ENCODE data around the gene GNPTG. TPM values are rescaled to one million over a fixed set of nuclear protein-coding genes. Genes with fewer than 3 reads are reported as not detected.

The GNPTG gene
- polyA plus RNA-seq, 1 of the 3 experiments (the other 2 are of a cell fraction), result 113 TPM

DNA sequence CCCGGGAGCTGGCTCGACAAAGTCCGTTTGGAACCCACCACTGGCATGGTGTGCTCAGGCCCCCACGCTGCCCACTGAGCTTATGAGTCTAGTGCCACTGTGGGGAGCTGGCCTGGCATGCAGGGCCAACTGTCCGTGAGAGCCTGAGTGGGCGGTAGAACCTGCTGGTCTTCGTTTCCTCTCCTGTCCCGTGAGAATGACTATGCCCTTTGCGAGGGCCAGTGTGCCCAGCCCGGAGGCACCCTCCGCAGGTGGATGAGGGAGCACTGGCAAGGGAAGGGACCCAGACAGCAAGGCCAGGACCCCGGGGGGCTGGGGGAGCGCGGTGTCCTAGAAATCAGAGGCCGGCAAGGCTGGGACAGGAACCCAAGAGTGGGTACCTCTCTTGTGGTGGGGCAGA lies 15.1 kb upstream of the GNPTG start:
- Histone ChIP-seq H3K9me3 (no peaks in the 10 kb centered on the region), H3K27me3 (ENCODE audit: insufficient read depth) (peaks cover 65% of the 10 kb centered on the region), H3K27ac (ENCODE audit: low read depth in 2 of 2, low read length in 1 of 2) (no peak overlapping the region), H2AFZ (ENCODE audit: low read depth) (no peak overlapping the region), H3K4me2 (no peak overlapping the region), H3K9me2 (no peaks in the 10 kb centered on the region), H3K4me3 (ENCODE audit: low read depth in 2 of 2, low read length in 1 of 2) (no peak overlapping the region), H3K4me1 (ENCODE audit: control insufficient read depth in 1 of 2, insufficient read depth in 2 of 2, low read depth in 1 of 2, low read length in 1 of 2) (peaks cover 0 to 21% of the 10 kb centered on the region in 2 experiments; a peak in 1 of 4 replicates), H4K20me1 (ENCODE audit: insufficient read depth) (0 out of 2 replicates have a peak, but pooled peaks cover 7% of the 10 kb centered on the region), H3K9ac (no peak overlapping the region), H3K36me3 (replicated peaks in 1 of 2; ENCODE audit: control insufficient read depth in 1 of 2, insufficient read depth in 2 of 2, low read length in 1 of 2) (no peaks in the 10 kb centered on the region), H3K79me2 (ENCODE audit: insufficient read depth) (no peaks in the 10 kb centered on the region), H3F3A (replicated peaks; ENCODE audit: insufficient read depth) (no peaks in the 10 kb centered on the region)
- POLR2A ChIA-PET, result interaction anchor here (0.8 kb wide), 1 partner anchor 9 kb away, joined by 3 read pairs; no protein-coding TSS in a partner anchor
- no peak for DNase-seq
- 46% methylated on average over 6 of the region's 15 CpGs for WGBS (ENCODE audit: low lambda C conversion rate)
- CTCF ChIA-PET, result interaction anchor here (1.1 to 3.3 kb wide), 6 partner anchors 10 to 70 kb away, joined by 3 to 14 read pairs (median 6); no protein-coding TSS in a partner anchor
- TF ChIP-seq USF2 (IDR thresholded peaks at IDR 0.05; ENCODE audit: borderline replicate concordance, low read depth, low read length), result no peak
- TF ChIP-seq, protein P1, sequence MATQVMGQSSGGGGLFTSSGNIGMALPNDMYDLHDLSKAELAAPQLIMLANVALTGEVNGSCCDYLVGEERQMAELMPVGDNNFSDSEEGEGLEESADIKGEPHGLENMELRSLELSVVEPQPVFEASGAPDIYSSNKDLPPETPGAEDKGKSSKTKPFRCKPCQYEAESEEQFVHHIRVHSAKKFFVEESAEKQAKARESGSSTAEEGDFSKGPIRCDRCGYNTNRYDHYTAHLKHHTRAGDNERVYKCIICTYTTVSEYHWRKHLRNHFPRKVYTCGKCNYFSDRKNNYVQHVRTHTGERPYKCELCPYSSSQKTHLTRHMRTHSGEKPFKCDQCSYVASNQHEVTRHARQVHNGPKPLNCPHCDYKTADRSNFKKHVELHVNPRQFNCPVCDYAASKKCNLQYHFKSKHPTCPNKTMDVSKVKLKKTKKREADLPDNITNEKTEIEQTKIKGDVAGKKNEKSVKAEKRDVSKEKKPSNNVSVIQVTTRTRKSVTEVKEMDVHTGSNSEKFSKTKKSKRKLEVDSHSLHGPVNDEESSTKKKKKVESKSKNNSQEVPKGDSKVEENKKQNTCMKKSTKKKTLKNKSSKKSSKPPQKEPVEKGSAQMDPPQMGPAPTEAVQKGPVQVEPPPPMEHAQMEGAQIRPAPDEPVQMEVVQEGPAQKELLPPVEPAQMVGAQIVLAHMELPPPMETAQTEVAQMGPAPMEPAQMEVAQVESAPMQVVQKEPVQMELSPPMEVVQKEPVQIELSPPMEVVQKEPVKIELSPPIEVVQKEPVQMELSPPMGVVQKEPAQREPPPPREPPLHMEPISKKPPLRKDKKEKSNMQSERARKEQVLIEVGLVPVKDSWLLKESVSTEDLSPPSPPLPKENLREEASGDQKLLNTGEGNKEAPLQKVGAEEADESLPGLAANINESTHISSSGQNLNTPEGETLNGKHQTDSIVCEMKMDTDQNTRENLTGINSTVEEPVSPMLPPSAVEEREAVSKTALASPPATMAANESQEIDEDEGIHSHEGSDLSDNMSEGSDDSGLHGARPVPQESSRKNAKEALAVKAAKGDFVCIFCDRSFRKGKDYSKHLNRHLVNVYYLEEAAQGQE (IDR thresholded peaks at IDR 0.05; ENCODE audit: low read depth, low read length), result no peak
- TF ChIP-seq EP300 (IDR thresholded peaks at IDR 0.05; ENCODE audit: borderline replicate concordance in 1 of 2, low read depth in 1 of 2, low read length in 1 of 2), result no peak
- no peak for TF ChIP-seq RXRA (IDR thresholded peaks at IDR 0.05; ENCODE audit: borderline replicate concordance, low read depth)
- no peak for TF ChIP-seq POLR2AphosphoS5 (IDR thresholded peaks at IDR 0.05; ENCODE audit: low read depth, low read length)
- TF ChIP-seq, protein P2, sequence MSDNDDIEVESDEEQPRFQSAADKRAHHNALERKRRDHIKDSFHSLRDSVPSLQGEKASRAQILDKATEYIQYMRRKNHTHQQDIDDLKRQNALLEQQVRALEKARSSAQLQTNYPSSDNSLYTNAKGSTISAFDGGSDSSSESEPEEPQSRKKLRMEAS (IDR thresholded peaks at IDR 0.05; ENCODE audit: low read depth), result no peak
- TF ChIP-seq NRF1 (IDR thresholded peaks at IDR 0.05; ENCODE audit: low read depth, low read length), result no peak
- TF ChIP-seq EZH2phosphoT487 (IDR thresholded peaks at IDR 0.05; ENCODE audit: borderline replicate concordance, low read depth), result no peak
- TF ChIP-seq SMC3 (IDR thresholded peaks at IDR 0.05; ENCODE audit: low read depth, low read length), result no peak
- no peak for TF ChIP-seq RCOR1 (IDR thresholded peaks at IDR 0.05; ENCODE audit: low read length)
- no peak for TF ChIP-seq FOXJ3 (CRISPR knock-in tag; IDR thresholded peaks at IDR 0.05)
- TF ChIP-seq PBX3 (IDR thresholded peaks at IDR 0.05), result no peak
- TF ChIP-seq, protein P3, sequence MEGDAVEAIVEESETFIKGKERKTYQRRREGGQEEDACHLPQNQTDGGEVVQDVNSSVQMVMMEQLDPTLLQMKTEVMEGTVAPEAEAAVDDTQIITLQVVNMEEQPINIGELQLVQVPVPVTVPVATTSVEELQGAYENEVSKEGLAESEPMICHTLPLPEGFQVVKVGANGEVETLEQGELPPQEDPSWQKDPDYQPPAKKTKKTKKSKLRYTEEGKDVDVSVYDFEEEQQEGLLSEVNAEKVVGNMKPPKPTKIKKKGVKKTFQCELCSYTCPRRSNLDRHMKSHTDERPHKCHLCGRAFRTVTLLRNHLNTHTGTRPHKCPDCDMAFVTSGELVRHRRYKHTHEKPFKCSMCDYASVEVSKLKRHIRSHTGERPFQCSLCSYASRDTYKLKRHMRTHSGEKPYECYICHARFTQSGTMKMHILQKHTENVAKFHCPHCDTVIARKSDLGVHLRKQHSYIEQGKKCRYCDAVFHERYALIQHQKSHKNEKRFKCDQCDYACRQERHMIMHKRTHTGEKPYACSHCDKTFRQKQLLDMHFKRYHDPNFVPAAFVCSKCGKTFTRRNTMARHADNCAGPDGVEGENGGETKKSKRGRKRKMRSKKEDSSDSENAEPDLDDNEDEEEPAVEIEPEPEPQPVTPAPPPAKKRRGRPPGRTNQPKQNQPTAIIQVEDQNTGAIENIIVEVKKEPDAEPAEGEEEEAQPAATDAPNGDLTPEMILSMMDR (IDR thresholded peaks at IDR 0.05), result no peak
- TF ChIP-seq TEAD4 (IDR thresholded peaks at IDR 0.05; ENCODE audit: borderline replicate concordance, insufficient read depth), result no peak
- no peak for TF ChIP-seq TAF1 (IDR thresholded peaks at IDR 0.05; ENCODE audit: borderline replicate concordance, low read depth, low read length)
- TF ChIP-seq RAD21 (IDR thresholded peaks at IDR 0.05; ENCODE audit: low read length), result no peak
- no peak for TF ChIP-seq FOXM1 (IDR thresholded peaks at IDR 0.05; ENCODE audit: low read depth)
- no peak for TF ChIP-seq MXI1 (IDR thresholded peaks at IDR 0.05; ENCODE audit: low read depth, low read length)
- TF ChIP-seq, protein P4, sequence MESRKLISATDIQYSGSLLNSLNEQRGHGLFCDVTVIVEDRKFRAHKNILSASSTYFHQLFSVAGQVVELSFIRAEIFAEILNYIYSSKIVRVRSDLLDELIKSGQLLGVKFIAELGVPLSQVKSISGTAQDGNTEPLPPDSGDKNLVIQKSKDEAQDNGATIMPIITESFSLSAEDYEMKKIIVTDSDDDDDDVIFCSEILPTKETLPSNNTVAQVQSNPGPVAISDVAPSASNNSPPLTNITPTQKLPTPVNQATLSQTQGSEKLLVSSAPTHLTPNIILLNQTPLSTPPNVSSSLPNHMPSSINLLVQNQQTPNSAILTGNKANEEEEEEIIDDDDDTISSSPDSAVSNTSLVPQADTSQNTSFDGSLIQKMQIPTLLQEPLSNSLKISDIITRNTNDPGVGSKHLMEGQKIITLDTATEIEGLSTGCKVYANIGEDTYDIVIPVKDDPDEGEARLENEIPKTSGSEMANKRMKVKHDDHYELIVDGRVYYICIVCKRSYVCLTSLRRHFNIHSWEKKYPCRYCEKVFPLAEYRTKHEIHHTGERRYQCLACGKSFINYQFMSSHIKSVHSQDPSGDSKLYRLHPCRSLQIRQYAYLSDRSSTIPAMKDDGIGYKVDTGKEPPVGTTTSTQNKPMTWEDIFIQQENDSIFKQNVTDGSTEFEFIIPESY (IDR thresholded peaks at IDR 0.05; ENCODE audit: borderline replicate concordance, low read depth), result no peak
